ENCODE results near the gene TP53I11.

DNA sequence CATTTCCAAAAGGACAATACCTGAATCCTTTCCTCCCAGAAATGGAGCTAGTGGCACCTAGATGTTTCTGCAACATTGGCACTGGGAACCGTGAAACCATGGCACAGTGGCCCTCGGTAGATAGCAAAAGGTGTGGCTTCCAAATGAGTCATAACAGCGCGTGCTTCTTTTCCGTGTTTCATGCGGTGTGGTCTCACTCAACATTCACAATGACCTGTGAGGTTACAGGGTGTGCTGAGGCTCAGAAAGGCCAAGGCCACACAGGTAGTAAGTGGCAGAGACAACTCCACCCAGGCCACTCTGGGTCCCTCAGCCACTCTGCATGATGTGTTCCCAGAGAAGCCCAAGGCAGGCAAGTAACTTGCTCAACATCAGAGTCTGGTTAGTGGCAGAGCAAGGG is 67.4 kb downstream of the TP53I11 start:
- TF ChIP-seq POLR2A (IDR thresholded peaks at IDR 0.05), result no peak
- TF ChIP-seq, protein P1, sequence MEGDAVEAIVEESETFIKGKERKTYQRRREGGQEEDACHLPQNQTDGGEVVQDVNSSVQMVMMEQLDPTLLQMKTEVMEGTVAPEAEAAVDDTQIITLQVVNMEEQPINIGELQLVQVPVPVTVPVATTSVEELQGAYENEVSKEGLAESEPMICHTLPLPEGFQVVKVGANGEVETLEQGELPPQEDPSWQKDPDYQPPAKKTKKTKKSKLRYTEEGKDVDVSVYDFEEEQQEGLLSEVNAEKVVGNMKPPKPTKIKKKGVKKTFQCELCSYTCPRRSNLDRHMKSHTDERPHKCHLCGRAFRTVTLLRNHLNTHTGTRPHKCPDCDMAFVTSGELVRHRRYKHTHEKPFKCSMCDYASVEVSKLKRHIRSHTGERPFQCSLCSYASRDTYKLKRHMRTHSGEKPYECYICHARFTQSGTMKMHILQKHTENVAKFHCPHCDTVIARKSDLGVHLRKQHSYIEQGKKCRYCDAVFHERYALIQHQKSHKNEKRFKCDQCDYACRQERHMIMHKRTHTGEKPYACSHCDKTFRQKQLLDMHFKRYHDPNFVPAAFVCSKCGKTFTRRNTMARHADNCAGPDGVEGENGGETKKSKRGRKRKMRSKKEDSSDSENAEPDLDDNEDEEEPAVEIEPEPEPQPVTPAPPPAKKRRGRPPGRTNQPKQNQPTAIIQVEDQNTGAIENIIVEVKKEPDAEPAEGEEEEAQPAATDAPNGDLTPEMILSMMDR (IDR thresholded peaks at IDR 0.05 in 4 of 5, conservative IDR thresholded peaks at IDR 0.05 in 1 of 5), result no peak

Data from gastrocnemius medialis (tissue), 4 donors.